ENCODE results near the gene ACTR1B. TPM values are rescaled to one million over a fixed set of nuclear protein-coding genes. Genes with fewer than 3 reads are reported as not detected.

Gene ACTR1B
- total RNA-seq, 2 experiments from 2014 or later, result 73.2 to 74.3 TPM

Other genes with a start within 250 kb of the ACTR1B start
- gene ANKRD36B, start 74.2 kb downstream of the ACTR1B start, total RNA-seq, result 10 to 100 TPM; 51.3 to 59.2 TPM
- gene COX5B, start 18.0 kb downstream of the ACTR1B start, total RNA-seq, result 100 to 1,000 TPM; 215 to 216 TPM
- gene C2orf92, start 5.7 kb upstream of the ACTR1B start, total RNA-seq, result 1 to 10 TPM; 4.0 to 5.5 TPM
- 100 to 1,000 TPM; 268 to 297 TPM for gene ZAP70, start 49.5 kb upstream of the ACTR1B start, total RNA-seq